SK-N-MC (cell line): ENCODE results near the gene COL1A2.

Source experiments
- EZH2 ChIP-seq: fragments of 200-600 bp; sonication (generic); IDR thresholded peaks from one replicate; pipeline ENCODE4 v1.6.1; 2017; ENCODE audit warnings: antibody characterized with exemption
- FOXP2 ChIP-seq: optimal IDR thresholded peaks from 2 replicates; pipeline ENCODE3; 2011; ENCODE audit warnings: mild to moderate bottlenecking, moderate library complexity; ENCODE audit not compliant: insufficient read depth; ENCODE audit errors: extremely low read length, control extremely low read depth
- POLR2AphosphoS5 ChIP-seq: IDR thresholded peaks from 2 replicates; pipeline ENCODE4 v1.6.1; 2012; ENCODE audit warnings: mild to moderate bottlenecking, low read depth, low read length, borderline replicate concordance

- TF ChIP-seq EZH2, result no peak
- no peak for TF ChIP-seq POLR2AphosphoS5
- TF ChIP-seq FOXP2, result no peak
Observed at GRCh38 chr7:94400022-94400421, 5.3 kb downstream of the COL1A2 start.
